Lung (tissue), 12 donors: ENCODE measurements around the gene TRMT2A. TPM values are rescaled to one million over a fixed set of nuclear protein-coding genes. Genes with fewer than 3 reads are reported as not detected.

Experiments
- ATAC-seq: fragments of 200-7000 bp; cut with Tn5 transposase; one replicate; pipeline ENCODE4 v1.9.1; 2020; ENCODE audit warnings: moderate number of reproducible peaks; ENCODE audit not compliant: insufficient read depth, low FRiP score
- DNase-seq, 3 donors: peaks; one replicate each; pipeline ENCODE4 v3.0.0-alpha.2; 2013 to 2017
- H3K27ac ChIP-seq, 2 donors: one replicate each; pipeline ENCODE4 v1.5.1; 2013; ENCODE audit warnings: mild to moderate bottlenecking in 2 of 2, moderate library complexity in 2 of 2, control low read depth in 1 of 2, inconsistent platforms in 1 of 2, low read depth in 1 of 2, low read length in 1 of 2
- H3K27me3 ChIP-seq, 3 donors: one replicate each; pipeline ENCODE4 v1.5.1; 2013; ENCODE audit warnings: low read length in 2 of 3; ENCODE audit not compliant: control insufficient read depth in 3 of 3, insufficient read depth in 3 of 3
- H3K36me3 ChIP-seq, 4 donors: one replicate each; pipeline ENCODE4 v1.5.1; 2013; ENCODE audit warnings: low read length in 4 of 4, mild to moderate bottlenecking in 1 of 4, moderate library complexity in 1 of 4; ENCODE audit not compliant: control insufficient read depth in 4 of 4, insufficient read depth in 4 of 4
- H3K4me1 ChIP-seq, 5 donors: one replicate each; pipeline ENCODE4 v1.5.1; 2013; ENCODE audit warnings: low read length in 5 of 5, mild to moderate bottlenecking in 2 of 5, moderate library complexity in 1 of 5; ENCODE audit not compliant: control insufficient read depth in 5 of 5, insufficient read depth in 5 of 5
- H3K4me3 ChIP-seq: one replicate; pipeline ENCODE4 v1.5.1; 2013; ENCODE audit warnings: mild to moderate bottlenecking, control low read depth, moderate library complexity
- H3K9ac ChIP-seq, 2 donors: one replicate each; pipeline ENCODE4 v1.5.1; 2013; ENCODE audit warnings: low read length in 2 of 2, control low read depth in 1 of 2; ENCODE audit not compliant: insufficient read depth in 1 of 2
- H3K9me3 ChIP-seq, 4 donors: one replicate each; pipeline ENCODE4 v1.5.1; 2013; ENCODE audit warnings: low read length in 3 of 4, mild to moderate bottlenecking in 1 of 4, moderate library complexity in 1 of 4; ENCODE audit not compliant: control insufficient read depth in 4 of 4, insufficient read depth in 3 of 4
- WGBS, 2 donors: extraction: QIAGEN DNeasy Blood & Tissue Kit; methylation state at CpG; one replicate each; pipeline ENCODE4 v1.1.7; 2013; 5-methylcytosine and 5-hydroxymethylcytosine counted together
- polyA plus RNA-seq, 2 donors: library from polyadenylated mRNA; stranded (reverse); fragments of 200-250 nt; gene quantifications; one replicate each; pipeline ENCODE4 v1.2.1, GENCODE V29; 2013
- total RNA-seq, 2 donors: library from RNA; depleted of rRNA in 1 of 2; stranded (reverse); fragments of >200 nt in 1 of 2; gene quantifications; one replicate each; pipeline ENCODE4 v1.2.1, GENCODE V29; 2014 to 2021
- TF ChIP-seq, protein P1 (sequence below): IDR thresholded peaks from 2 replicates; pipeline ENCODE4 v1.5.1; 2012; ENCODE audit warnings: mild to moderate bottlenecking; ENCODE audit errors: control extremely low read depth, extremely low read depth
- donor health status: control.
- donor health status: control.
- donor health status: Bipolar disorder and iron deficiency.
- donor health status: healthy.
- donor health status: DM: yes; HTN: yes; CAD: no.

Gene TRMT2A
- total and polyA plus RNA-seq, 4 donors, result 37.5 to 71.1 (median 55.4) TPM

DNA sequence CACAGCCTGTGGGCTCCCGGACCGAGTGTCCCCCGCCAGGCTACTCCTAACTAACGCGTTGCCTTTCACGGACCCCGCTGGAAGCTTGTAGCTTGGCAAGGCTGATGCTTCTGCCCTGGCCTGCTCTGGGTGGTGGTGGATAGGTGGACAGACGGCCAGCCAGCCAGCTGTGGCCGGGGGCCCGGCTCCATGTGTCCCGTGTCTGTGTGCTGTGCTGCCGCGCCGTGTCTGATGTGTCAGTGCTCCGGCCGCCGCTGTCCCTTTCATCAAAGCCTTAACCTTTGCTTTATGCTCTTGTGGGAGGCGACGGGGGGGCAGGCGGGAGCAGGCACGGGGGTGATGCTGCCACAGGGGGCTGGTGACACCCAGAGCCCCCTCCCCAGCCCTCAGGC lies 28.8 kb upstream of the TRMT2A start:
- no peaks in the 10 kb centered on the region for H3K9me3 ChIP-seq
- H3K4me3 ChIP-seq, result no peak overlapping the region
- DNase-seq (no peak), ATAC-seq (no peak)
- H3K27ac ChIP-seq, result no peak overlapping the region
- TF ChIP-seq, protein P1, sequence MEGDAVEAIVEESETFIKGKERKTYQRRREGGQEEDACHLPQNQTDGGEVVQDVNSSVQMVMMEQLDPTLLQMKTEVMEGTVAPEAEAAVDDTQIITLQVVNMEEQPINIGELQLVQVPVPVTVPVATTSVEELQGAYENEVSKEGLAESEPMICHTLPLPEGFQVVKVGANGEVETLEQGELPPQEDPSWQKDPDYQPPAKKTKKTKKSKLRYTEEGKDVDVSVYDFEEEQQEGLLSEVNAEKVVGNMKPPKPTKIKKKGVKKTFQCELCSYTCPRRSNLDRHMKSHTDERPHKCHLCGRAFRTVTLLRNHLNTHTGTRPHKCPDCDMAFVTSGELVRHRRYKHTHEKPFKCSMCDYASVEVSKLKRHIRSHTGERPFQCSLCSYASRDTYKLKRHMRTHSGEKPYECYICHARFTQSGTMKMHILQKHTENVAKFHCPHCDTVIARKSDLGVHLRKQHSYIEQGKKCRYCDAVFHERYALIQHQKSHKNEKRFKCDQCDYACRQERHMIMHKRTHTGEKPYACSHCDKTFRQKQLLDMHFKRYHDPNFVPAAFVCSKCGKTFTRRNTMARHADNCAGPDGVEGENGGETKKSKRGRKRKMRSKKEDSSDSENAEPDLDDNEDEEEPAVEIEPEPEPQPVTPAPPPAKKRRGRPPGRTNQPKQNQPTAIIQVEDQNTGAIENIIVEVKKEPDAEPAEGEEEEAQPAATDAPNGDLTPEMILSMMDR, result no peak
- H3K36me3 ChIP-seq, result peaks cover 0 to 35% (median 1%) of the 10 kb centered on the region in 4 donors
- H3K27me3 ChIP-seq, result no peaks in the 10 kb centered on the region
- no peak overlapping the region for H3K9ac ChIP-seq
- H3K4me1 ChIP-seq, result no peaks in the 10 kb centered on the region
- 92 to 95% methylated on average over 18 to 21 of the region's 21 CpGs for WGBS, 2 donors

DNA sequence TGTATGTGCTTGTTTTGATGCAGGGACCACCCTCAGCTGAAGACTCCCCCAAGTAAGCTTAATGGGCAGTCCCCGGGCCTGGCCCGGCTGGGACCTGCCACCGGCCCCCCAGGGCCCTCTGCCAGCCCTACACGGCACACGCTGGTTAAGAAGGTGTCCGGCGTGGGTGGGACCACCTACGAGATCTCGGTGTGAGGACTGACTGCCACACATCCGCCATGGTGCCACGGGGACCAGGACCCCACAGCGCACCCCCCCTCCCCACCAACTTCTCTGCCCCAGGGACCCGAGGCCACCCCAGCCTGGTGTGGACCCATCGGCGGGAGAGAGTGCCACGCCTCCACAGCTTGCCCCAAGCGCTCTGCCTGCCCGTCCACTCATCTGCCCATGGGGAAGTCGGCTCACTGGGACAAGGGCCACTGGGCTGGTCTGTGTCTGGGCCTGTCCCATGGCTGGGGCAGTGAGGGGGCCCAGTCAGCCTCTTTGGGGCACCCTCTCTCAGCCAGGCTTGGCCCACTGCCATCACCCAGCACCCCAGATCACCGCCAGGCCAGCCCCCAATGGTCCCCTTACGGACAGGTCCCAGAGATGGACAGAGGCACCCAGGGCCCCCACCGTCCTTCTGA lies 28.3 kb upstream of the TRMT2A start:
- H3K27me3 ChIP-seq, result no peaks in the 10 kb centered on the region
- H3K9ac ChIP-seq, result no peak overlapping the region
- H3K36me3 ChIP-seq, result peaks cover 0 to 40% (median 1%) of the 10 kb centered on the region in 4 donors
- ATAC-seq (no peak), DNase-seq (no peak)
- TF ChIP-seq, protein P1, result no peak
- no peaks in the 10 kb centered on the region for H3K9me3 ChIP-seq
- H3K4me3 ChIP-seq, result no peak overlapping the region
- H3K27ac ChIP-seq, result no peak overlapping the region
- WGBS, 2 donors, result 90 to 94% methylated on average over 22 of the region's 22 CpGs
- no peaks in the 10 kb centered on the region for H3K4me1 ChIP-seq

DNA sequence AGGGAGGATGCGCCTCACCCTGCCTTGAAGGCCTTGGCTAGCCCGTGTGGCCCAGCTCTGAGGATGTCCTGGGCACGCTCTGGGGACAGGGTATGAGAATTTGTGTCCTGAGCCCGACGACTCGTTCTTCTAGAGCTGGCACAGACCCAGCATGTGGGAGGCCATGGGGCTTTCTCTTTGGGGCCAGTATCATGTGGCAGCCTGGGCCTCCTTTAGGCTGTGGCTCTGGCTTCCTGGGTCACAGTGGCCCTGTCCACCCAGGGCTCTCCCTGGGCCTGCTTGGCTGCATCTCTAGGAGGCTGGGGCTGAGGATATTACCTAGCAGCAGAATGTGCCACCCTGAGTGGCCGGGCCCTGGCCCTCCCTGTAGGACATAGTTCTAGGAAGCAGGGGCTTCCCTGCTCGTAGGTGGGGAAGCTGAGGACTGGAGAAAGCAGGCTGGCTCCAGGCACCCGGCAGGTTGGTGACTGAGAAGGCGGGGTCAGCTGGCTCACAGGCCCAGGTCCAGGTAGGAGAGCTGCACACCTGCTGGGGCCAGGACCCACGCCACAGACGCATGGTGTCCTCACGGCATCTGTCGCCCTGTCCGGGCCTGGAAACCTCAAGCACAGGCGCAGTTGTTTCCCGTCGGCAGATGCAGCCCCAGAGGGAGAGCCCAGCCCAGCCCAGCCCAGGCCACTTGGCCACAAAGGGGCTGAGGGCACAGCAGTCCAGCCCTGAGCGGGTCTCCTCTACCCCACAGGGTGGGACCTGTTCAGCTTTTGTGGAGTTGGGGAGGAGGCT lies 27.0 kb upstream of the TRMT2A start:
- Histone ChIP-seq H3K27ac (no peak overlapping the region), H3K9me3 (no peaks in the 10 kb centered on the region), H3K27me3 (no peaks in the 10 kb centered on the region), H3K4me1 (no peaks in the 10 kb centered on the region), H3K36me3 (peaks cover 0 to 49% (median 1%) of the 10 kb centered on the region in 4 donors), H3K9ac (no peak overlapping the region), H3K4me3 (no peak overlapping the region)
- no peak for ATAC-seq
- TF ChIP-seq, protein P1, result no peak
- WGBS, 2 donors, result 90 to 91% methylated on average over 19 of the region's 19 CpGs
- no peak for DNase-seq
